GM21423 (cell line): ENCODE results near the gene APBA1.

ENCODE experiments used
- ATAC-seq: cut with Tn5 transposase; IDR thresholded peaks from one replicate; pipeline ENCODE4 v1.9.1; 2021; ENCODE audit warnings: mild to moderate bottlenecking, moderate library complexity; ENCODE audit not compliant: unreplicated experiment

The APBA1 gene

DNA sequence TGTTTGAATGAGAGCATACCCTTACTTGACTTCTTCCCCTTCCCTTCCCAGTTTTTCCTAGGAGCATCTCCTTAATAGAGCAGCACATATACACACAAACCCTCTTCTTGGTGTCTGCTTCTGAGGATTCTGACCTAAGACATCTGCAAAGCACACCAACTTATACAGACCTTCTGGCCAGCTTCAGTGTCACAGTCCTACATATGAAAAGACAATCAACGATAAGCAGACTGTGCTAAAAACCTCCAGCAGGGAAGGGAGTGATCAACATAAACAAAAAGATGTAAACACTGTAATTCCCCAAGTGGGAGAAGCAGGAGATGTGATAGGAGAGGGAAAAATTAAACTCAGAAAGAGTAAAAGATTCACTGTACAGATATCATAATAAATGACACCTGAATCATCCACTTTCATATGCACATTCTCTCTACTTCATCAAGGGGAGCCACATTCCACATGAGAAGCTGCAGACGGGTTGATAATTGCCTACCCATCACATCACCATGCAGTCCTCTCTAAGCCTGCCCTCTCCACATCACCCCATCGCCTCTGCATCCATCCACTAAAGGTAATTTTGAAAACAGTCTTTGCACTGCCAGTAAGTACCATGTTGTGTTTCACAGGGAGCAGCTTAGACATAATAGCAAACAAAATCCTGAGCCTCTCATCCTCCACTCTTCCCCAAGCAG, 13.0 kb downstream of the APBA1 start:
- no peak for ATAC-seq

DNA sequence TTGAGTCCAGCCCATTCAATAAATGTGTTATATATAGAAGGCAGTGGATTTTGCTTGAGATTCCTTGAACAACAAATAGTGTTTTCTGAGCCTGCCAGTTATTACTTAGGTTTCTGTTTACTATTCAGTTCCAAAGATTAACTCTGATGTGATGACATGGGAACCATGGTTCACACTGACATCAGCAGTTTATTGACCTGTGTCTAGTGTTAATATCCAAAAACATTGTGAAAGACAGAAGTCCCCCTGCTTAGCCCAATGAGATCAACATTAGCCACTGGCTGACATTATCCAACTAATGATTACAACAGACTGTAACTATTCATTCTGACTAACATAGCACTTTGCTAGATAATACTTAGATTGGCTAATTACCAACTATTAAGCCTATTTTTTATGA, 14.9 kb downstream of the APBA1 start:
- ATAC-seq = no peak

- no peak for ATAC-seq
Observed at GRCh38 chr9:69655065-69655464, 17.1 kb downstream of the APBA1 start.

- ATAC-seq = no peak
Observed at GRCh38 chr9:69653261-69653660, 18.9 kb downstream of the APBA1 start.

DNA sequence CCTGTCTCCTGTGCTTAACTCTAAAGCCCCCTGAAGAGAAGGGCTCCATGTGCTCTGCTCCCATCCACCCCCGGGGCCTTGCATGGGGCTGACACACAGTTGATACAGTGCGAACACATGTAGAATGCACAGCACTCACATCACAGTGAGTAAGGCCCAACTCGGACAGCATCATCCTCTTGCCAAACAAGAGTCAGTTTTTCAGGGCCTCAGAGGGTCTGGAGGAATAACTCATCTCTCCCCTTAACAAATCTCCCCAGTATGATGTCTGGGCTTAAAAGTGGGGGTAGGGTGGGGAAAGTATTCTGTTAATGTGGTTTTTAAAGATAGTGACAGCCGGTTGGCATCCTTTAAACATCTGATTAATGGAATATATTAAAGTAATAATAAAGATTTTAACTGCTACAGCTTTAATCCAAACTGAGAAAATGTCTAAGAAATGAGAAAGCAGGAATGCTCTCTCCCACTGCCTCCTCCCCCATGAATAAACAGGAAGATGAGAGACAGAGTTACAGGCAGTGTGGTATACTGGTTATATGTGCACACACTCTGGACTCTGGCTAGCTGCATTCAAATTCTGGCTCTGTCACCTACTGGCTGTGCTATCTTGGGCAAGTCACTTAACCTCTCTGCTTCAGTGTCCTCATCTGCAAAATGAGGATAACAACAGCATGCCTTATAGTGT, 22.5 kb downstream of the APBA1 start:
- ATAC-seq = no peak

- no peak for ATAC-seq
Observed at GRCh38 chr9:69647804-69648203, 24.4 kb downstream of the APBA1 start.

DNA sequence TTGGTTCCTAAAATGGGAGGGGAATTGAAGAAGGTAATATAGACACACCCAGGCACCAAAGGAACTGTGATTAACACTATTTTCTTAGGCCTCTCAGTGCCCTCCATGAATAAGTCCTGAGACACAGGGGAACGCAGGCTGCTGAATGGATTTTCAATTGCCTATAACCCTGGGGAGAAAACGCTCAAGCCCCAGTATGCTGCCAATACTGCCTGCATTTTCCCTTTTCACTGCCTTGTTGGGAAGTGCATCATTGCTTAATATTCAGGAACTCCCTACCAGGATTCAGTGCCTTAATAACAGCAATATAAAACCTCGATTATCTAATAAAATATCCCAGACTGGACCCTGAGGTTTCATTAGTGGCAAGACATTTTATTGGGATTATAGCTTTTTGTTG, 25.4 kb downstream of the APBA1 start:
- ATAC-seq = no peak

- no peak for ATAC-seq
Observed at GRCh38 chr9:69645488-69645887, 26.7 kb downstream of the APBA1 start.

- no peak for ATAC-seq
Observed at GRCh38 chr9:69643098-69643497, 29.1 kb downstream of the APBA1 start.

DNA sequence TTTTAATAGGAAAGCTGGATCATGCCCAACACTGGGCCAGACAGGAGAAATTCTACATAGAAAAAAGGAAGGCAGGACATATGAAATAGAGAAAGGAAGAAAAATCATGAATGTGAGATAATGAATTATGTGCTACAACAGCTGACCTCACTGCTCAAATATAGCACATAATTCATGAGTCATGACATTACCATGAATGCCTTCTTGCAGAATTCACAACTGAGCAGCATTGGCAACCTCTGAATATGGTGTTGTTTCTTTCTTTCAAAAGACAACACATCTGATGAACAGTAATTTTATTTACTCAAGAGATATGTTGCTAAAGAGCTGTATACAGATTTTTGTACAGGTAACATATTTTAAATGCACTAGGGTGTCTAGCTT, 34.4 kb downstream of the APBA1 start:
- ATAC-seq = no peak

GRCh38 chr9:69637193-69637816, 34.9 kb downstream of the APBA1 start:
- no peak for ATAC-seq

DNA sequence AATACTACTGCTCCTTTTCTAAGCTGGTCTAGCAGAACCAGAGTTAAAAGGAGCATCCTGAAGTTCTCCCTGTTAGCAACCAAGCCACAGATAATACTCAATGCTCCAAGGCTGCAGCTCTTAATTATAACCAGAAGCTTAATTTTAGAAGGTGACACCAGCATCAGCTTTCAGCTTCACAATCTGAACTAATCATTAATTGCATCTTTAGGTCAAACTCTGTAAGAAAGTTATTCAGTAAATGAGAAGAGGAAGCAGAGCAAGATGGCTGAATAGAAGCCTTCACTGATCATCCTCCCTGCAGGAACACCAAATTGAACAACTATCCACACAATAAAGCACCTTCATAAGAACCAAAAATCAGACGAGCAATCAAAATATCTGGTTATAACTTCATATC, 38.5 kb downstream of the APBA1 start:
- ATAC-seq = peak; percentile 72

DNA sequence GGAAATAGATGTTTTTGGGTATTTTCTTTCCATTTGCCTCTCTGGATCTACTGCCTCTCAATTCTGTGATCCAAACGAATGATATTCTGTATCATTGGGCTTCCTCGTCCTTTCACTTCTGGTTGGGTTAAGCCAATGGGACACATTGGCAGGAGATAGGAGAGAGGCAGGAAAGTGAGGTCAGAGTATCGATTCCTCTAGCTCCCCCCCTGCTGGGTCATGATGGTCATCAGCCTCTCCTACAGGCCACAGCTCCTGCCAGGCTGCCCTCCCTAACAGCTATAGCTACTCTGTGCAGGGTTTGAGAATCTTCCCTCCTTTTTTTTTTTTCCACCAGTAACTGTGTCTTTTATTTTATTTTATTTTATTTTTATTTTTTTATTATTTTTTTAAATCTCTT, 39.4 kb downstream of the APBA1 start:
- no peak for ATAC-seq

- no peak for ATAC-seq
Observed at GRCh38 chr9:69627281-69627680, 44.9 kb downstream of the APBA1 start.

GRCh38 chr9:69623276-69623675, 48.9 kb downstream of the APBA1 start:
- no peak for ATAC-seq

DNA sequence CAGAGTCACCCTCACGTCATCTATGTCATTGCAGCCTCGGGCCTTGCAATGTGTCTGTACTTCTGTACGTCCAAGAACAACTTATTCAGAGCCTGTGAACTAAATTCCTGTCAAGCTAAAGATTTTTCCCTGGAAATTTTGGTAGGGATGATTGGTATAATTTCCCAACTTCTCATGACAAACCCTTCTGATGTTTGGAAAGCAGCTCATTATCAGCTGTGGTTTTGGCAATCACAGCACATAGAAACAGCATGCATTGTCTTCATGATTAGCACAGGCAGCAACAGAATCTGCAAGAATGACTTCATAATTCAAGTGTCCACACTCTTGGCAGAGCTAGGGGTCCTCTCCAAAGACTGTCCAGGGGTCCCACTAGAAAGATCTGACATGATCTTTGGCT, 49.5 kb downstream of the APBA1 start:
- no peak for ATAC-seq

GRCh38 chr9:69621730-69622460, 50.3 kb downstream of the APBA1 start:
- ATAC-seq = no peak

DNA sequence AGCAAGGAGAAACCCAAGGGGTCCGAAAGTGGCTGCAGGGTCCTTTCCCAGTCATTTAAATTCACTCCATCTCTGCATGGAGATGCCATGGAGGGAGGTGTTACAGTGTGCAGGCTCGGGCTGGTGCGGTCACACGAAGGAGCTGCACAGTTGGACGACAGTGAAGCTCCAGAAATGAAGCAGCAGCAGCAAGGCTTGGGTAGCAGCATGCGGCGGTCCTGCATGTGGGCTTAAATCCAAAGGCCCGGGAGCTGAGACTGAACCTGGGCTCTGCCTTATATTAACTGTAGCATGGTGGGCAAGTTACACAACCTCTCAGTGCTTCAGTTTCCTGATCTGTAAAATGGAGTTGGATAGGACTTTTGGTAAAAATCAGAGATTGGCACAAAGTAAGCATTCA, 51.4 kb downstream of the APBA1 start:
- ATAC-seq = no peak

GRCh38 chr9:69619233-69619632, 52.9 kb downstream of the APBA1 start:
- no peak for ATAC-seq

GRCh38 chr9:69617006-69617405, 55.2 kb downstream of the APBA1 start:
- ATAC-seq = no peak

DNA sequence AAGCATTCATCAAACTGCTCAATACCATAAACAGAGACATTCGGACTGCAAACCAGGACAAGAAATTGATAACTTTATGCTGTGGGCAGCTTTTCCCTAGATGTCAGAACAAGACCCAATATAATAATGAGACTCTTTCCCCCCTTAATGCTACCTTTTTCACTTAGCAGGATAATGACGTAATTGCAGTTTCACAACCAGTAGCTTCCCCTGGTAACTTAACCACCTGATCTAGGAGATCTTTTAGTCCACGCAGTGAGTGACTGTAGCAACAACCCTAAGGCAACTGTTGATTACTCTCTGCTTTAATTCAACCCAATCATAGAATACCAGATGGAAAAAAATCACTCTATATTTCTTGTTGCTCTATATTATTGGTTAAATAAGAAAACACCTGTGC, 56.3 kb downstream of the APBA1 start:
- no peak for ATAC-seq

DNA sequence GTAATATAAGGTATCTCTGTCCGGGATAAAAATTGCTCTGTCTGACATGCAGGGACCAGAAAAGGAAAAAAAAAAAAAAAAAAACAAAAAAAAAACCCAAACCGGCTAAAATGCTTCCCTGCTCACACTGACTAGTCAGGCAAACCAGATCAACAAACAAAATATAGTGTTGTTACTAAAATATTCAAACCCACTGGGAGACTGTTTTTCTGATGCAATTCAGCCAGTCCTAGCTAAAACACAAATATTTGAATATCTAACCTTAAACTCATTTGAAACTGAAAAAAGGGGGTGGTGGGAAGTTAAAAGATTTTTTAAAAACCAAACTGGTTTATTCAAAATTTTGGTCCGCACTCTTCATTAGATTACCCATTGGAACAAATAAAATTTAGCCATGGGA, 61.0 kb downstream of the APBA1 start:
- ATAC-seq = no peak
